ENCODE data around the gene CFAP97D1.
A peak's percentile ranks its signal among the peaks of the same experiment; 100 is the strongest.

CFAP97D1 gene

GRCh38 chr17:43809121-43809520 is 28.9 kb downstream of the CFAP97D1 start:
- Histone ChIP-seq H3K27me3 (no peaks in the 10 kb centered on the region), H3K36me3 (peaks cover 0 to 89% (median 8%) of the 10 kb centered on the region in 11 experiments; a peak in 10 of 22 replicates), H3K9me3 (replicated peaks in 1 of 11) (peaks cover 0 to 12% (median 0%) of the 10 kb centered on the region in 11 experiments; a peak in 3 of 22 replicates), H3K9ac (no peak overlapping the region), H3K4me2 (no peak overlapping the region), H3K4me1 (peaks cover 0 to 6% (median 1%) of the 10 kb centered on the region in 10 experiments; a peak in 7 of 20 replicates), H4K20me1 (no peaks in the 10 kb centered on the region), H3K4me3 (no peak overlapping the region), H3K27ac (no peak overlapping the region)
- no peak for TF ChIP-seq Cebpa-rat (IDR thresholded peaks at IDR 0.05)

GRCh38 chr17:43810226-43810715 is 30.0 kb downstream of the CFAP97D1 start:
- Histone ChIP-seq H3K4me3 (no peak overlapping the region), H3K4me1 (peaks cover 0 to 16% (median 7%) of the 10 kb centered on the region in 10 experiments; a peak in 11 of 20 replicates), H4K20me1 (no peaks in the 10 kb centered on the region), H3K27ac (no peak overlapping the region), H3K9ac (no peak overlapping the region), H3K4me2 (no peak overlapping the region), H3K9me3 (replicated peaks in 1 of 11) (peaks cover 0 to 6% (median 0%) of the 10 kb centered on the region in 11 experiments; a peak in 3 of 22 replicates), H3K36me3 (peaks cover 0 to 93% (median 8%) of the 10 kb centered on the region in 11 experiments; a peak in 10 of 22 replicates), H3K27me3 (no peaks in the 10 kb centered on the region)
- no peak for TF ChIP-seq Cebpa-rat (IDR thresholded peaks at IDR 0.05)

- Histone ChIP-seq H4K20me1 (no peaks in the 10 kb centered on the region), H3K27me3 (no peaks in the 10 kb centered on the region), H3K9me3 (replicated peaks in 1 of 11) (0 out of 22 replicates have a peak, but pooled peaks cover 0 to under 1% (median 0%) of the 10 kb centered on the region in 11 experiments), H3K36me3 (peaks cover 0 to 90% (median 8%) of the 10 kb centered on the region in 11 experiments; a peak in 9 of 22 replicates), H3K4me1 (peaks cover 0 to 18% (median 7%) of the 10 kb centered on the region in 10 experiments; a peak in 11 of 20 replicates), H3K4me3 (no peak overlapping the region), H3K4me2 (no peak overlapping the region), H3K27ac (no peak overlapping the region), H3K9ac (no peak overlapping the region)
- no peak for TF ChIP-seq Cebpa-rat (IDR thresholded peaks at IDR 0.05)
These were observed 30.6 kb downstream of the CFAP97D1 start for GRCh38 chr17:43810823-43811222.

DNA sequence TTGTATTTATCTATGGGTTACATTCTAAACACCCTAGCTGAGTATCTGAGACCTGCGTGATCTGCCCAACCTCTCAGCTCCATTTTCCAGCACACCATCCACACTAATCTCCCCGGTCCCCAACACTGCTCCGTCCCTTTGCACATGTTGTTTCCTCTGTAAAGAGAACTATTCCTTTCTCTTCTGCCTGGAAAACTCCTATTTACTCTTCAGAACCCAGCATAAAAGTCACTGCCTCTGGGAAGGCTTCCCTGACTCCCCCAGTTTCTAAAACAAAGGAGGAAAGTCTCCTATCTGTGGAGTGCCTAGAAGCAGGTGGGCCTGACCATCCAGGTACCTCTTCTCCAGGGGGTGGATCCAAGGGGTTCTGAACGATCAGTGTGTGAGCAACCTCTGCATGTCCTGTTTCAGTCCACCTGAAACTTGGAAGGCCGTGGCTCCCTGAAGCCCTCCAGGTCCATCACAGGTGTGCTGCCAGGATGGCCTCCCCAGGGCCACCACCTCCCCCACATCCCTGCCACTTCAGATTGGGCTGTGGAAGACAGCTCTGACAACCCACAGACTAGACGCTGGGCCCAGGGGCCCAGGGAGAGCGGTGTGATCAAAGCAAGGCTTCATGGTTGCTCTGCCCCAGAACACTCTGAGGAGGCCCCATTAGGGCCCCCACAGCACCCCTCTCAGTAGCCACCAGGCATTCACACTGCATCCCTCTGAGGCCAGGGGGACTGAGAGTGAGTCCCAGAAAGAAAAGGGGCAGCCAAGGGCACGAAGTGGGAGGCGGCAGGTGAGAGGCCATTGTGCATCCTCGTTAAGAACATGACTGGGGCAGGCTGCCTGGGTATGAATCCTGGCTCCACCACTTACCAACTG is 32.4 kb downstream of the CFAP97D1 start:
- Histone ChIP-seq H3K27me3 (no peaks in the 10 kb centered on the region), H3K36me3 (peaks cover 0 to 85% (median 8%) of the 10 kb centered on the region in 11 experiments; a peak in 9 of 22 replicates), H3K27ac (no peak overlapping the region), H3K4me2 (no peak overlapping the region), H3K4me1 (peaks cover 0 to 18% (median 7%) of the 10 kb centered on the region in 10 experiments; a peak in 11 of 20 replicates), H4K20me1 (no peaks in the 10 kb centered on the region), H3K4me3 (no peak overlapping the region), H3K9me3 (replicated peaks in 1 of 11) (no peaks in the 10 kb centered on the region), H3K9ac (no peak overlapping the region)
- TF ChIP-seq Cebpa-rat (IDR thresholded peaks at IDR 0.05), result no peak

DNA sequence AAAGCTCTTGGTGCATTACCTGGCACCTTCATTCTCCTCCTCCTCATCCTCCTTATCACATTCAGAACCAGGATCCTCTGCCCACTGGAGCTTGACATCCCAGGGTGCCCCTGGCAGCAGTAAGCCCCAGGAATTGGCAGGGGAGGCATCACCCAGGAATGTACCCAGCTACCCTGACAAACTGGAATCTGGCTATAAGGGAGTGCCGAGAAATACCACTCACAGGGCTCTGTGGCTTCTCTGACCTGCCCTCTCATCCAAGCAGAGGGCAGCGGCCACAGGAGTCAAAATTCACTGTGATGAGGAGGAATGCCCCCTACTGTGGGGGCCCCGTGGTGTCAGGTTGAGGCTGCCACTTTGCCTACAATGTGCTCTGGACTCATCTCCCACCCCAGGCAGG is 33.2 kb downstream of the CFAP97D1 start:
- H3K9me3 ChIP-seq (replicated peaks in 1 of 11), result no peaks in the 10 kb centered on the region
- H3K36me3 ChIP-seq, result peaks cover 0 to 84% (median 7%) of the 10 kb centered on the region in 11 experiments; a peak in 9 of 22 replicates
- H4K20me1 ChIP-seq, result no peaks in the 10 kb centered on the region
- H3K4me2 ChIP-seq, result no peak overlapping the region
- no peaks in the 10 kb centered on the region for H3K27me3 ChIP-seq
- H3K4me1 ChIP-seq, result peaks cover 0 to 18% (median 7%) of the 10 kb centered on the region in 10 experiments; a peak in 11 of 20 replicates
- no peak overlapping the region for H3K4me3 ChIP-seq
- no peak overlapping the region for H3K27ac ChIP-seq
- H3K9ac ChIP-seq, result no peak overlapping the region
- no peak for TF ChIP-seq Cebpa-rat (IDR thresholded peaks at IDR 0.05)

GRCh38 chr17:43814026-43814425 is 33.8 kb downstream of the CFAP97D1 start:
- H3K27me3 ChIP-seq, result no peaks in the 10 kb centered on the region

GRCh38 chr17:43814714-43815113 is 34.5 kb downstream of the CFAP97D1 start:
- Histone ChIP-seq H3K4me2 (peak overlapping the region in 4 of 11 experiments; percentile 41 to 61 (median 56); a peak in 6 of 22 replicates), H3K4me1 (peaks cover 0 to 22% (median 7%) of the 10 kb centered on the region in 10 experiments; a peak in 11 of 20 replicates), H4K20me1 (no peaks in the 10 kb centered on the region), H3K27ac (no peak overlapping the region), H3K9ac (no peak overlapping the region), H3K4me3 (no peak overlapping the region), H3K36me3 (peaks cover 0 to 82% (median 0%) of the 10 kb centered on the region in 11 experiments; a peak in 8 of 22 replicates), H3K27me3 (no peaks in the 10 kb centered on the region), H3K9me3 (replicated peaks in 1 of 11) (no peaks in the 10 kb centered on the region)
- no peak for TF ChIP-seq Cebpa-rat (IDR thresholded peaks at IDR 0.05)

More at GRCh38 chr17:43814026-43814425, 33.8 kb downstream of the CFAP97D1 start:
- 0 out of 22 replicates have a peak overlapping the region, but pooled peaks of 1 of the 11 experiments have one; percentile 53 for H3K4me2 ChIP-seq
- H3K4me3 ChIP-seq, result no peak overlapping the region
- peaks cover 0 to 84% (median under 1%) of the 10 kb centered on the region in 11 experiments; a peak in 9 of 22 replicates for H3K36me3 ChIP-seq
- no peak overlapping the region for H3K9ac ChIP-seq
- H3K27ac ChIP-seq, result no peak overlapping the region
- no peaks in the 10 kb centered on the region for H3K9me3 ChIP-seq (replicated peaks in 1 of 11)
- no peak for TF ChIP-seq Cebpa-rat (IDR thresholded peaks at IDR 0.05)
- H3K4me1 ChIP-seq, result peaks cover 0 to 18% (median 7%) of the 10 kb centered on the region in 10 experiments; a peak in 11 of 20 replicates
- no peaks in the 10 kb centered on the region for H4K20me1 ChIP-seq

GRCh38 chr17:43816336-43817320 is 36.4 kb downstream of the CFAP97D1 start:
- Histone ChIP-seq H3K9ac (no peak overlapping the region), H3K9me3 (replicated peaks in 1 of 11) (no peaks in the 10 kb centered on the region), H3K4me2 (no peak overlapping the region), H3K27ac (no peak overlapping the region), H3K4me1 (peaks cover 0 to 22% (median 7%) of the 10 kb centered on the region in 10 experiments; a peak in 11 of 20 replicates), H3K4me3 (no peak overlapping the region), H3K27me3 (no peaks in the 10 kb centered on the region), H4K20me1 (no peaks in the 10 kb centered on the region), H3K36me3 (peaks cover 0 to 85% (median 0%) of the 10 kb centered on the region in 11 experiments; a peak in 8 of 22 replicates)
- no peak for TF ChIP-seq Cebpa-rat (IDR thresholded peaks at IDR 0.05)

Data from BLaER1 treated with 17β-estradiol and CSF1 and Interleukin-3, amounts not matched to agents 10 nM and 100 nM (cell line).